GM18858 (cell line): Measurements from ENCODE around the gene MISP.
"Not testable (repeated sequence)": the region's sequence is repeated elsewhere in the genome, so short reads cannot be mapped to it uniquely, and the experiment has no call there.

Source experiments
- ATAC-seq: cut with Tn5 transposase; IDR thresholded peaks from one replicate; pipeline ENCODE4 v1.9.1; 2021; ENCODE audit not compliant: unreplicated experiment

Gene MISP

GRCh38 chr19:750640-751423 is at the start of gene MISP:
MISP (plus strand) TSS chr19:751112; CDS start chr19:756947, 5,835 bp downstream.
- ATAC-seq, result no peak

GRCh38 chr19:702847-703246 is 48.1 kb upstream of the MISP start:
- ATAC-seq, result not testable (repeated sequence)

GRCh38 chr19:703329-703650 is 47.6 kb upstream of the MISP start:
- ATAC-seq, result no peak

- no peak for ATAC-seq
Measured at GRCh38 chr19:703651-704446, 47.1 kb upstream of the MISP start.

- ATAC-seq, result no peak
Measured at GRCh38 chr19:704447-704741, 46.5 kb upstream of the MISP start.

GRCh38 chr19:708154-709143 is 42.5 kb upstream of the MISP start, which contains the start of gene PALM:
PALM (plus strand) TSS chr19:708935; CDS start chr19:709147, 212 bp downstream.
- ATAC-seq, result no peak

GRCh38 chr19:709196-709964 is 41.5 kb upstream of the MISP start:
- no peak for ATAC-seq

- ATAC-seq, result no peak
Measured at GRCh38 chr19:709965-710571, 40.8 kb upstream of the MISP start.

GRCh38 chr19:710767-711166 is 40.1 kb upstream of the MISP start:
- no peak for ATAC-seq

- ATAC-seq, result no peak
Measured at GRCh38 chr19:711254-711653, 39.7 kb upstream of the MISP start.

GRCh38 chr19:715347-715746 is 35.6 kb upstream of the MISP start:
- no peak for ATAC-seq

- ATAC-seq, result no peak
Measured at GRCh38 chr19:718251-718951, 32.5 kb upstream of the MISP start.

GRCh38 chr19:718991-719512 is 31.9 kb upstream of the MISP start:
- no peak for ATAC-seq

- ATAC-seq, result no peak
Measured at GRCh38 chr19:719636-720344, 31.1 kb upstream of the MISP start.

GRCh38 chr19:720345-721160 is 30.4 kb upstream of the MISP start:
- ATAC-seq, result no peak

- no peak for ATAC-seq
Measured at GRCh38 chr19:722553-723101, 28.3 kb upstream of the MISP start.

- no peak for ATAC-seq
Measured at GRCh38 chr19:723247-723646, 27.7 kb upstream of the MISP start.

- no peak for ATAC-seq
Measured at GRCh38 chr19:723714-724113, 27.2 kb upstream of the MISP start.
